OCI-LY1 (cell line): Measurements from ENCODE around the gene MFSD11.
A peak's percentile ranks its signal among the peaks of the same experiment; 100 is the strongest.
"Not testable (repeated sequence)": the region's sequence is repeated elsewhere in the genome, so short reads cannot be mapped to it uniquely, and the experiment has no call there.

Experiments used
- H2AFZ ChIP-seq: fragments of 200-600 bp; sonication (generic), shearing (Covaris generic); 2 replicates; pipeline ENCODE4 v1.6.0; 2014; ENCODE audit warnings: antibody characterized with exemption, mild to moderate bottlenecking, low read length
- H3F3A ChIP-seq: fragments of 200-600 bp; sonication (generic), shearing (Covaris generic); 2 replicates; pipeline ENCODE4 v1.6.0; 2014; ENCODE audit warnings: mild to moderate bottlenecking, antibody characterized with exemption, low read length, moderate library complexity; ENCODE audit not compliant: insufficient read depth
- H3K27ac ChIP-seq: fragments of 200-600 bp; sonication (generic); 2 replicates; pipeline ENCODE4 v1.5.1; 2014; ENCODE audit warnings: low read length, mixed run types, mild to moderate bottlenecking, low read depth; ENCODE audit not compliant: poor library complexity, severe bottlenecking
- H3K27me3 ChIP-seq: fragments of 200-600 bp; sonication (generic); 2 replicates; pipeline ENCODE4 v1.6.0; 2014; ENCODE audit warnings: antibody characterized with exemption, mild to moderate bottlenecking, low read length, moderate library complexity; ENCODE audit not compliant: insufficient read depth
- H3K36me3 ChIP-seq: fragments of 200-600 bp; sonication (generic); 2 replicates; pipeline ENCODE4 v1.6.1; 2014; ENCODE audit warnings: mild to moderate bottlenecking, antibody characterized with exemption, low read length, moderate library complexity, mixed read lengths; ENCODE audit not compliant: insufficient read depth
- H3K4me1 ChIP-seq: fragments of 200-600 bp; sonication (generic); 2 replicates; pipeline ENCODE4 v1.5.1; 2014; ENCODE audit warnings: mild to moderate bottlenecking, low read length, moderate library complexity; ENCODE audit not compliant: insufficient read depth, severe bottlenecking
- H3K4me2 ChIP-seq: fragments of 200-600 bp; sonication (generic), shearing (Covaris generic); 2 replicates; pipeline ENCODE4 v1.6.1; 2014; ENCODE audit warnings: low read length
- H3K4me3 ChIP-seq: fragments of 200-600 bp; sonication (generic); 2 replicates; pipeline ENCODE4 v1.5.1; 2014; ENCODE audit warnings: low read length, low read depth, mild to moderate bottlenecking, mixed read lengths; ENCODE audit not compliant: poor library complexity, severe bottlenecking
- H3K79me2 ChIP-seq: fragments of 200-600 bp; shearing (Covaris generic); 2 replicates; pipeline ENCODE4 v1.6.1; 2016; ENCODE audit warnings: mixed run types, low read length, mixed read lengths; ENCODE audit not compliant: insufficient read depth
- H3K9ac ChIP-seq: fragments of 200-600 bp; sonication (generic), shearing (Covaris generic); 2 replicates; pipeline ENCODE4 v1.6.1; 2014; ENCODE audit warnings: mild to moderate bottlenecking, low read length, mixed read lengths
- H3K9me2 ChIP-seq: fragments of 200-600 bp; sonication (generic), shearing (Covaris generic); 2 replicates; pipeline ENCODE4 v1.6.1; 2014; ENCODE audit warnings: low read depth, mild to moderate bottlenecking, low read length, mixed read lengths
- H3K9me3 ChIP-seq: fragments of 200-600 bp; shearing (Covaris generic); 2 replicates; pipeline ENCODE4 v1.6.1; 2014; ENCODE audit warnings: low read length, mixed read lengths
- H4K20me1 ChIP-seq: fragments of 200-600 bp; sonication (generic), shearing (Covaris generic); 2 replicates; pipeline ENCODE4 v1.6.0; 2016; ENCODE audit warnings: mild to moderate bottlenecking, low read length; ENCODE audit not compliant: insufficient read depth
- EZH2 ChIP-seq: fragments of 200-600 bp; sonication (generic), shearing (Covaris generic); IDR thresholded peaks from 2 replicates; pipeline ENCODE4 v1.8.0; 2017; ENCODE audit warnings: borderline replicate concordance, mixed run types, mild to moderate bottlenecking, antibody characterized with exemption, low read length, moderate library complexity, mixed read lengths
- TF ChIP-seq, protein P1 (sequence below): fragments of 200-600 bp; sonication (generic), shearing (Covaris generic); IDR thresholded peaks from 2 replicates; pipeline ENCODE4 v1.5.1; 2017; ENCODE audit warnings: mild to moderate bottlenecking, antibody characterized with exemption, low read length, moderate library complexity, mixed read lengths

The MFSD11 gene

DNA sequence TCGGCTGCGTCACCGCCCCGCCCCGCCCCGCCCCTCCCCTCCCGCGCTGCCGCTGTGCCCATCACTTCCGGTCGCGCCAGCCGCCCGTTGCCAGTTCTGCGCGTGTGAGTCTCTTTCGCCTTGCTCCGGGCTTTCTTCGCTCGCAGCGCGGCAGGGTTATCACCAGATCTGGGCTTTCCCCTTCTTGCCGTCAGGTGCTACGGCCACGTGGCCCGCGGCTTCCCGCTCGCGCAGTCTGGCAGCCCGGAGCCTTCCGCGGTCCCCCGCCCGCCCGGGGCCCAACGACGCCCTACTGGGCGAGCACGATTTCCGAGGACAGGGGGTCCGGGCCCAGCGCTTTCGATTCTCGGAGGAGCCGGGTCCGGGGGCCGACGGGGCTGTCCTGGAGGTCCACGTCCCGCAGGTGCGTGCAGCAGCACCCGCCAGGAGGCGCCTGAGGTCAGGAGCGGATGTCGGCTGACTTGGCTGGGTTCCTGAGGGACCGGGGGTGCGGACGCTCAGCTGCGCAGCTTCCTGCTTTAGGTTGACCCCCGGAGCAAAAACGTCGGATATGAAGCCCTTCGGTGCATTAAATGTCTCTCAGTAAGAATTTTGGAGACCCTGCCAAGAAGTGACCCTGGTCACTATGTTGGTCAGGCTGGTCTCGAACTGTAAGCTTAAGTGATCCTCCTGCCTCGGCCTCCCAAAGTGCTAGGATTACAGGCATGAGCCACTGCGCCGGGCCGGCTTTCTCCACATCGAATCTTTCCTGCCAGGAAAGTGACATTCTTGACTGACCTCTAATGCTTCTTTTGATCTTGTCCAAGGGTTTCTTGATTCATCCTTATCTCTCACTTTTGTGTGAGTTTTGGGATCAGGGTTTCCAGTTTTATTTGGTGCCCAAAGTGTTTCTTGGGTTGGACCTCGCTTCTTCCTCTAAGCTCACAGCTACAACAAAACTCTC lies 10.9 kb upstream of the MFSD11 start, which contains the start of gene METTL23:
TSS of gene METTL23 (plus strand) at position 64 of the 943 bp plus-strand sequence. CDS start 2,872 bp downstream, outside the sequence.
- no peak for TF ChIP-seq EZH2
- TF ChIP-seq, protein P1, sequence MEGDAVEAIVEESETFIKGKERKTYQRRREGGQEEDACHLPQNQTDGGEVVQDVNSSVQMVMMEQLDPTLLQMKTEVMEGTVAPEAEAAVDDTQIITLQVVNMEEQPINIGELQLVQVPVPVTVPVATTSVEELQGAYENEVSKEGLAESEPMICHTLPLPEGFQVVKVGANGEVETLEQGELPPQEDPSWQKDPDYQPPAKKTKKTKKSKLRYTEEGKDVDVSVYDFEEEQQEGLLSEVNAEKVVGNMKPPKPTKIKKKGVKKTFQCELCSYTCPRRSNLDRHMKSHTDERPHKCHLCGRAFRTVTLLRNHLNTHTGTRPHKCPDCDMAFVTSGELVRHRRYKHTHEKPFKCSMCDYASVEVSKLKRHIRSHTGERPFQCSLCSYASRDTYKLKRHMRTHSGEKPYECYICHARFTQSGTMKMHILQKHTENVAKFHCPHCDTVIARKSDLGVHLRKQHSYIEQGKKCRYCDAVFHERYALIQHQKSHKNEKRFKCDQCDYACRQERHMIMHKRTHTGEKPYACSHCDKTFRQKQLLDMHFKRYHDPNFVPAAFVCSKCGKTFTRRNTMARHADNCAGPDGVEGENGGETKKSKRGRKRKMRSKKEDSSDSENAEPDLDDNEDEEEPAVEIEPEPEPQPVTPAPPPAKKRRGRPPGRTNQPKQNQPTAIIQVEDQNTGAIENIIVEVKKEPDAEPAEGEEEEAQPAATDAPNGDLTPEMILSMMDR: peak; percentile 72
- Histone ChIP-seq H3K4me3 (peak within 1 kb of the TSS; percentile 93), H4K20me1 (no peaks in the 10 kb centered on the region), H3K27me3 (no peaks in the 10 kb centered on the region), H3K9ac (peak within 1 kb of the TSS; percentile 99), H3K9me3 (no peaks in the 10 kb centered on the region), H3K4me2 (peak within 1 kb of the TSS; percentile 94), H3F3A (peaks cover 7% of the 10 kb centered on the region), H3K36me3 (peaks cover 56% of the 10 kb centered on the region), H3K9me2 (no peaks in the 10 kb centered on the region), H3K79me2 (peaks cover 13% of the 10 kb centered on the region), H2AFZ (no peak within 1 kb of the TSS), H3K27ac (peak within 1 kb of the TSS; percentile 92), H3K4me1 (peaks cover 40% of the 10 kb centered on the region)

DNA sequence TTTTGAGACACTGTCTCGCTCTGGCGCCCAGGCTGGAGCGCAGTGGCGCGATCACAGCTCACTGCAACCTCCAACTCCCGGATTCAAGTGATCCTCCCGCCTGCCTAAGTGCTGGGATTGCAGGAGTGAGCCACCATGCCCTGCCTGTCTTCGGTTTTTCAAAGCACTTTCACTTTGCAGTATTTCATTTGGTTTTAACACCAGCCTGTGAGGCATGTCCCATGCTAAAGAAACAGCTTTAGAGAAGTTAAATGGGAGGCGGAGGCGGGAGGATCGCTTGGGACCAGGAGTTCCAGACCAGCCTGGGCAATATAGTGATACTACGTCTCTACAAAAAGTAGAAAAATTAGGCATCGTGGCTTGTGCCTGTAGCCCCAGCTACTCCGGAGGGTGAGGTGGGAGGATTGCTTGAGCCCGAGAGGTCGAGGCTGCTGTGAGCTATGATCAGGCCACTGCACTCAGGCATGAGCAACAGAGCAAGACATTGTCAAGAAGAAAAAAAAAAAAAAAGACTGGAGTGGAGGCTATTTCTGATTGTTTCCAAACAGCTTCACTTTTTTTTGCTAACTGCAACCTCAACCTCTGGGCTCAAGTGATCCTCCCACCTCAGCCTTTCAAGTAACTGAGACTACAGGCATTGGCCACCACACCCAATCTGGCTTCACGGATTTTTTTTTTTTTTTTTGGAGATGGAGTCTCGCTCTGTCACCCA lies 10.0 kb upstream of the MFSD11 start:
- peak overlapping the region; percentile 93 for H3K4me3 ChIP-seq
- peak overlapping the region; percentile 99 for H3K9ac ChIP-seq
- peaks cover 57% of the 10 kb centered on the region for H3K36me3 ChIP-seq
- no peaks in the 10 kb centered on the region for H3K27me3 ChIP-seq
- H3K79me2 ChIP-seq: peaks cover 13% of the 10 kb centered on the region
- no peaks in the 10 kb centered on the region for H3K9me2 ChIP-seq
- H3K4me2 ChIP-seq: peak overlapping the region; percentile 93
- H2AFZ ChIP-seq: no peak overlapping the region
- peak overlapping the region; percentile 92 for H3K27ac ChIP-seq
- TF ChIP-seq EZH2: no peak
- TF ChIP-seq, protein P1: no peak
- H3F3A ChIP-seq: peaks cover 13% of the 10 kb centered on the region
- no peaks in the 10 kb centered on the region for H3K9me3 ChIP-seq
- H3K4me1 ChIP-seq: peaks cover 48% of the 10 kb centered on the region
- no peaks in the 10 kb centered on the region for H4K20me1 ChIP-seq

- not testable (repeated sequence) for H3K9me2 ChIP-seq, H2AFZ ChIP-seq, H3K9ac ChIP-seq, H3K4me3 ChIP-seq, H3K9me3 ChIP-seq, H4K20me1 ChIP-seq, H3K27me3 ChIP-seq
- H3K36me3 ChIP-seq: peaks cover 73% of the 10 kb centered on the region
- peak overlapping the region; percentile 66 for H3K27ac ChIP-seq
- H3K4me2 ChIP-seq: peak overlapping the region; percentile 89
- H3K4me1 ChIP-seq: peaks cover 64% of the 10 kb centered on the region
- peaks cover 44% of the 10 kb centered on the region for H3K79me2 ChIP-seq
- H3F3A ChIP-seq: peaks cover 31% of the 10 kb centered on the region
Measured at GRCh38 chr17:76731800-76732733, 5.9 kb upstream of the MFSD11 start.
